Measurements from ENCODE around the gene ADCK1.
"Not testable (repeated sequence)": the region's sequence is repeated elsewhere in the genome, so short reads cannot be mapped to it uniquely, and the experiment has no call there.

ADCK1 gene

GRCh38 chr14:77914073-77914721 is 114.3 kb downstream of the ADCK1 start:
- no peak for DNase-seq (ENCODE audit: extremely low read depth, low read depth)
- H3K4me3 ChIP-seq (replicated peaks; ENCODE audit: low read depth, low read length): no peak overlapping the region
- no peak for TF ChIP-seq CTCF (IDR thresholded peaks at IDR 0.05; ENCODE audit: low read depth, low read length, missing control alignments)

- not testable (repeated sequence) for DNase-seq (ENCODE audit: extremely low read depth, low read depth); H3K4me3 ChIP-seq (replicated peaks; ENCODE audit: low read depth, low read length)
Observed at GRCh38 chr14:77915390-77915789, 115.5 kb downstream of the ADCK1 start.

- TF ChIP-seq CTCF (IDR thresholded peaks at IDR 0.05; ENCODE audit: low read depth, low read length, missing control alignments): no peak
- no peak for DNase-seq (ENCODE audit: extremely low read depth, low read depth)
- no peak overlapping the region for H3K4me3 ChIP-seq (replicated peaks; ENCODE audit: low read depth, low read length)
Observed at GRCh38 chr14:77917491-77918201, 117.7 kb downstream of the ADCK1 start.

- H3K4me3 ChIP-seq (replicated peaks; ENCODE audit: low read depth, low read length): no peak overlapping the region
- TF ChIP-seq CTCF (IDR thresholded peaks at IDR 0.05; ENCODE audit: low read depth, low read length, missing control alignments): no peak
- no peak for DNase-seq (ENCODE audit: extremely low read depth, low read depth)
Observed at GRCh38 chr14:77918448-77918847, 118.5 kb downstream of the ADCK1 start.

GRCh38 chr14:77920312-77920711 is 120.4 kb downstream of the ADCK1 start:
- no peak overlapping the region for H3K4me3 ChIP-seq (replicated peaks; ENCODE audit: low read depth, low read length)
- DNase-seq (ENCODE audit: extremely low read depth, low read depth): no peak
- no peak for TF ChIP-seq CTCF (IDR thresholded peaks at IDR 0.05; ENCODE audit: low read depth, low read length, missing control alignments)

- TF ChIP-seq CTCF (IDR thresholded peaks at IDR 0.05; ENCODE audit: low read depth, low read length, missing control alignments): no peak
- DNase-seq (ENCODE audit: extremely low read depth, low read depth): no peak
- H3K4me3 ChIP-seq (replicated peaks; ENCODE audit: low read depth, low read length): no peak overlapping the region
Observed at GRCh38 chr14:77921818-77922217, 121.9 kb downstream of the ADCK1 start.

- no peak overlapping the region for H3K4me3 ChIP-seq (replicated peaks; ENCODE audit: low read depth, low read length)
- no peak for TF ChIP-seq CTCF (IDR thresholded peaks at IDR 0.05; ENCODE audit: low read depth, low read length, missing control alignments)
- no peak for DNase-seq (ENCODE audit: extremely low read depth, low read depth)
Observed at GRCh38 chr14:77923131-77923936, 123.4 kb downstream of the ADCK1 start.
